Kasumi-1 (cell line): Measurements from ENCODE around the gene SLC23A2.
"Not testable (repeated sequence)": the region's sequence is repeated elsewhere in the genome, so short reads cannot be mapped to it uniquely, and the experiment has no call there.

Source experiments
- DNase-seq, 2 experiments: peaks; one replicate each; lab custom pipeline; 2025; lab: John Stamatoyannopoulos, UW

The SLC23A2 gene

DNA sequence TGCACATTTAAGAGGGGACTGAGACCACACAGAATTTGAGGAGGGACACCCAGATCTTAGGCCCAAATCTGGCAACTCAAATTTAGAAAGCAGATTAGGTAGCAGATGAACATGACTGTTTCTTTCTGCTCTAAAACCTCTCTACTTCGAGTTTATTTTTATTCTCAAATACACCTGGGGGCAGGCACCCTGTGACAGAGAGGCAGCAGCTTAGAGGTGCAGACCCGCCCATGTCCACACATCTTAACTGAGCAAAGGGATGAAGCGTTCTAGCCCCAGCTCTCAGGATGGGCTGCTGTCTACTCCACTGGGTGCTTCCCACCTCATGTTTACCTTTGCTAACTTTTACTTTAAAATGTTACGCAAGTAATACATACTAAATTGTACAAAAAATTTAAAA lies 125.0 kb downstream of the SLC23A2 start:
- DNase-seq = no peak

DNA sequence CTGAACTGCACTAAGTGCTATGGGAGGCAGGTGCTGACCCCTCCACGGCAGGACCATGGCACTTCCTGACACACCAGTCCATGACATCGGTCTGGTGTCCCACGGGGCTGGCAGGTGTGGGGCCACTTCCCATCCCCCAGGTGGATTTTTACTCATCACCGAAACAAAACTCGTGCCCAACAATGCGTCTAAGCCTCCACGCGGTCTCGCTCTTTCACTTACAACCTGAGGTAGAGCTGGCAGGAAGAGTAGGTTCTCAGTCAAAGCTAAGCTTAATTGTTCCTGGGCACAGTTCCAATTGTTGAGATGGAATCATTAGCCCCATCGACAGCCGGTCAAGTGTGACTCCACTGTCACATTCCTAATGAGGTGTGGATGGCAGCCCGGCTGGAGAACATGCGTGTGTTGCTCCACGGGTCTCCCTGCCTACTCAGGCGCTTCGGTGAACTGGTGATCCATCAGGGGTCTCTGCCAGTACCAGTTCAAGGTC lies 125.7 kb downstream of the SLC23A2 start:
- no peak for DNase-seq

DNA sequence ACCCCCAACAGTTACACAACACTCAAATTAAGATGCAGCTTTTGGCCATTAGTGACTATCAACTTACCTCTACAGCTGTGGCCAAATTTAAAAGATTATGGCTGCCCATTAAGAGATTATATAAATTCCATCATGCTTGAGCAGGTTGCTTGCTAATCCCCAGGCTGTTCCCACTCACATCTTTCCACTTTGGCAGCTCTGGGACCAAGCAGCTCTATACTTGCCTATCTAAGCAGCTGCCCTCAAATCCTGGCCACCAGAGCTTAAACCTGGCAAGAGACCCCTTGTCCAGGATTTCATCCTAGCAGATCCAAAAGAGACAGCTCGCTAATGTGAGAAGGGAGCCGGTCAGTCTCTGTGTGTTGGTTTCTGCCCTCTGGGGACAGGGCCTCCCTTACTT lies 127.9 kb downstream of the SLC23A2 start:
- DNase-seq = no peak

DNA sequence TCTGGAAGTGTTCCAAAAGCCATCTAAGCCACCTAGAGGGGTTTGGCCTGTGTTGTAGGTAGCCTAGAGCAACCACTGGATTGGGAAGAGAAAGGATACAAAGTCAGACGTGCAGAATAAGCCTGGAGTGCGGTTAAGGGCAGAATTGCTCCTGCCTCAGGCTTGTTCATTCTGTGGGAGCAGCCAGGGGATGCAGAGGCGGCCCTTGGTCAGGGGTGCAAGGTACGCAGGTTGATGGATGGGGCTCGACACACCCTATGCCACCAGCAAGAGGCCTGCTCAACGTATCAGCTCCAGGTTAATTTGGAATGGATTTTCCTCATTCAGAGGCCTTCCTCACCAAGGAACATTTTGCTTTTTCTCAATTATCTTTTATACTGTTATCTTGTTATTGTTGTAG lies 129.8 kb downstream of the SLC23A2 start:
- DNase-seq = no peak

DNA sequence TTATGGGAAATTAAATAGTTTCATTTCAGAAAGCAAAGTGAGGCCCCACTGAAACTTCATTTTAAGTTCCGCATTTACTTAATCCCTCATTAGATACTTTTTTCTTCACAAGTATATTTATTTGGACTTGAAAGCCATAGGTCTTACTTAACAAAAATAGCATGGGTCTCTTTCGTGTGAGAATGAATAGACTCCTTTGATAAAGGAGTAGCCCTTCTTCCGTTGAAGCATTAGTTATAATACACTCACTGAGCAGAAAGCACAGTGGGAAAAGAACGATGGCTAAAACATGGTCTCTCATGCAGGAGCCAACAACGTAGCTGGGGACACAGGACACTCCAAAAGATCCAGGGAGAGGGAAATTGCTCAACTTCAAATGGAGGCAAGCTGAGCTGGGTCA lies 130.4 kb downstream of the SLC23A2 start:
- no peak for DNase-seq

DNA sequence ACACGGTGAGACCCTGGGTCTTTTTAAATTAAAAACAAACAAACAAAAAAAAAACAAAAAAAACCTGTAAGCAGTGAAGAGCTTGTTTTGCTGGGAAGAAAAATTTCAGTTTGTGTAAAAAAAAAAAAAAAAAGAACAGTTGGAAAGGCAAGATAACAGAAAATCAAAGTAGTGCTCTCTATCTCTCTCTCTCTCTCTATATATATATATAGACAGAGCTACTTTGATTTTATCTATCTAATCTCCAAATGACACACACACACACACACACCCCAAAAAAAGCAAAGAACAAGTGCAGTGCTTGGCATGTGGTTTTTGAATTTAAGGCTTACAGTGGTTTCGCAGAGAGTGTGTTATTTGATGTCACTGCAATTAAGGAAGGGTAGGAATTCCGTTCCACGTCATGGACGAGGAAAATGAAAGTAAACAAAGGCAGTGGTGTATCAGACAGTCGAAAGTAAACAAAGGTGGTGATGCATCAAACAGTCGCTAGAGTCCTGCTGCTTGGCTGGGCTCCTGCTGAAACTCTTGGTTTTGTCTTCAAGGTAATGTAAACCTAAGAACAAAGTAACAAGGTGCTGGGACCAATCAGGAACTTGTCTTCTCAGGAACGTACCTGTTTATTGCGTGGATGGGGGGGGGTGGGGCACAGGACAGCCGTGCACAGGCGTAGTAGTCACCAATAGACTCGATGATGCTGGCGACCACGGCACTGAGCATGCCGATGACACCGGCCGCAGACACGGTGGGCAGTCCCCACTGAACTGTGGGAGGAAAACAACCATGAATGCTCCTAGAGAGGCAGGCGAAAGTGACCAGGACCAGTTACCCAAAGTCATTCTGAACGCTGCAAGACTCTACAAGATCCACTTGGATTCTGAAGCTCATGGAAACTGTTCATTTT lies 131.8 kb downstream of the SLC23A2 start:
- no peak for DNase-seq

DNA sequence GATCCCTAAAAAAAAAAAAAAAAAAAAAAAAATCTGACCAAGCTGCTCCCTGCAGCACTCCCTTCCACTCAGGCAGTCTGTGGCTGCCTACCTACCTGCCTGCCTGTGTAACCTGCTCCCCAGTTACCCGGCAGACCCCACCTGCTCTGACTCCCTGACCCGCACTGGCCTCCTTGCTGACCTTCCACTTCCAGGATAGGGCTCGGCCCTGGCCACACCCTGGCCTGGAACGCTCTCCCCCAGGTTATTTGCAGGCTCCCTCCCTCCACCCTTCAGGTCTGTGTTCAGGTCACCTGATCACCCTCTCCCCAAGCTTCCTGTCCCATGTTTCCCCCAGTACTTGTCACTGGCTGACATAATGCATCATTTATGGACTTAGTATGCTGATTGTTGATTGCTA lies 134.3 kb downstream of the SLC23A2 start:
- DNase-seq = no peak

DNA sequence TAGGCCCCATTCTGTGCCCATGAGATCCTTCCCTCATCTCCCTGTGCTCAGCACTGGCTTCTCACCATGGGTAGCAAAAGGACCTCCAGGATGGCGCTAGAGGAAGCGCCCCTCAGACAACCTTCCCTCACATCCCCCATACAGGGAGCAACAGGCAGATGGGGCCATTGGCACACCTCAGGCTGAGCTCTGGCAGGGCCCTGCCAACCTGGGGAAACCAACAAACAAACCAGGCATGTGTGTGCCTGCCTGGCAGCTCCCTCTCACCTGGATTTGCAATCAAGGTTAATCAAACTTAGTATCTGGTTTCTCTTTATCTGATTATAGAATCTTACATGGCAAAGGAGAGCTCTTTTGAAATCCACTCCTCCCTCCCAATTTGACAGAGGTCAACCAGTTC lies 134.9 kb downstream of the SLC23A2 start:
- no peak for DNase-seq

DNA sequence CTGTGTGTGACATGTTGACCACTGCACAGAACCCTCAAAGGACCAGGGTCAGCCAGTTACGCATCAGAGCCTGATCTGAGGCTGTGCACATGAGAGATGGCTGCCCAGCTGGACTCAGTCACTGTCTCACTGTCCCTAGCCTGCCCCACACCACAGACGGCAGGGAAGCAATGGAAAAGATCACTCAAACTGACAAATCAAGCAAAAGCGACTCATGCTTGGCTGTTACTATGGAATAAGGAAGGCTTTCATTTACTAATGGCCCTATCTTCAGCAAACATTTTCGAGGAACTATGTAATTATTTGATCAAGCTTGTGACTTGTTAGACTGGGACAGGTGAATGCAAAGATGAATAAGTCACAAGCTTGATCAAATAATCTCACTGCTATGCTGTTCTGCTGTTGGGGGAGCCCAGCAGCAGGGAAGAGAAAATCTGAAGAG lies 137.0 kb downstream of the SLC23A2 start:
- DNase-seq = no peak

DNA sequence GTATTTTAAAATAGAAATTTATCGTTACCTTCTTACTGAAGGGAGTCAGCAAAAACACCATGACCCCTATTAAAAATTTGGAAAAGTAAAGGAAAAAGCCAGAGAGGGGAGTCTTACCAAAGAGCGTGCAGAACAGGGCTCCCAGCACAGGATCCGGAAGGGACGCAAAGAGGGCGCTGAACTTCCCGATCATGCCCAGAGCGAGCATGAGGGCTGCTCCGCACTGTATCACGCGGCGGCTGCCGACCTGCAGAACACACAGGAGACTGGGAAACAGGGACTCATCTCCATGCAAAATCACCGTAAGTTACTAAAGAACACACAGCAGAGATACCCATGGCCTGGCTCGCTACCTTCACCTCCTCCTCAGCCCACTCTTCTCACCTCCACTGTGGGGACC lies 138.6 kb downstream of the SLC23A2 start:
- no peak for DNase-seq

DNA sequence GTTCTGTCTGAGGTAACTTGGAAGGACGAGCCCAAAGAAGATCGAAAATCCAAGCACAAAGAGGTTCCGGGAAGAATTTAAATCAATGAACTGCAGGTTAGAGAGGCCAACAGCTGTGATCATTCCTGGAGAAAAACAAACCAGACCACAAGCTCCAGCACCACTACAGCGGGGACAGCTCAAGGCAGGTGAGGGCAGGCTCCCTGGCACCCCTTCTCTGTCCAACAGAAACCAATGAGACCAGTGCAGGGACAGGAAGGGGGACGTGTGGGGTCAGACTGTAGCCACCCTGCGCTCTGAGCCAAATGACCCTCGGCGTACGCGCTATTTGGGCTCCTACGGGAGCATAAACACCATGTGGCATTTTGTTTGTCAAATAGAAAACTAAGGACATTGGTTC lies 139.3 kb downstream of the SLC23A2 start:
- no peak for DNase-seq

DNA sequence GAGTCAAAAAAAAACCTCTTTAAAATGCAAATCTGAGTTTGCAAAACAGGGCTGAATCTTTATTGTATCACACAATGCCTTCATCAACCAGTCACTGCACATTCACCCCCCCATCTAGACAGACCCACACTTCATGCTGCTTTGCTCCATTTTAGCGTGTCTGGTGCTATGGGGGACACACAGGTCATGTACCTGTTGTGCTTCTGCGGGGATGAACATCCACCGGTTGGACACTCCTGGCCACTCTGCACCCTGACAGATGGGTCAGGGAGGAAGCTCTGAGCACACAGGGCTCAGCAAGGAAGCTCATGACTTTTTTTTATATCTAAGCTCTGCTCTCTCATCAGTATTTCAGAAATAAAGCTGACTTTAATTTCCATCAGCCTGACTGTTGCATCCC lies 143.3 kb downstream of the SLC23A2 start:
- no peak for DNase-seq

DNA sequence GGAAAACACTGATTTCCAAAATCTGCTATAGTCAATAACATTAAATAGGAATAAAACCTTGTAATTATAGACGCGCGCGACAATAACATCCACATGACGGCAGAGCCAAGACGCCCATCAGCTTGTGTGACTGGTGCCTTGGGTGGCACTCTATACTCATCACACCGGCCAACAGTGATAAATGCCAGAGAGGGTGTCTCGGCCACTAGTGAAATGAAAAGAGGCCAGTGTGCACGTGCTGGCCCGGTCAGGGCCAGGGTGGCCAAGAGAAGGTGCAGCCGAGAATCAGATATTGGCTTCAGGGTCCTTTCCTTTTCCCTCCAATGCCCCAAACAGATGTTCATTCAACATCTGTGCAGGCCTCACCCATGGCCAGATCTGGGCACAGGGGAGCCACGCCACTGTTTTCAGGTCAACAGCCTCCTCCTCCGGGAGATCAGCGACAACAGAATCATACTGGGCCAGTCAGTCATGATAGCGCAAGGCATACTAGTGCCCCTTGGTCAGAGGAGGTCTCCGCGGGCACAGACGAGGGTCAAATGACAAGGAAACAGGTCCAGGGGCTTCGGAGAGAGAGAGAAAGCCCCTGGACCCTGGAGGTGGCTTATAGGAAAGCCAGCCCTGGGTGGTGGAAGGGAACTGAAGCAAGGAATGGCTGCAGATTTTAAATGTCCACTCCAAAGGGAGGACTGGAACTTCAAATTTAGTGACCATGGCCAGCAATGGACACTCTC lies 145.1 kb downstream of the SLC23A2 start:
- no peak for DNase-seq

DNA sequence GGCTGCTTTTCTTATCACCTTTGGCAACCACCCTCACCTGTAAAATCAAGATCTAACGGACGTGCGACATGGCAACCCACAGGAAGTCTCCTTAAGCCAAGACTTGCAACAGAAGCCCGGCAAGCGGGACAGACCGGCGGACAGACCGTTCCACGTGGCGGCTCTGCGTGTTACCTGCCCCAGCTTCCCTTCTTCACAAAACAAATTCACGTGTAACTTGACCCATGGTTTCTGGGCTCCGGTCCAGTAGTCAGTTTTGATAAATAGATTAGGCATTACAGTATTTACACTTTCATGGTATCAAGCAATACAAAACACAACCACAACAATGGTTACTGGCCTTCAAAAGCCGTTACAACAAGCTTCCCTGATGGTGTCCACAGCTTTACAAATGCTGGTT lies 145.8 kb downstream of the SLC23A2 start:
- DNase-seq = no peak

DNA sequence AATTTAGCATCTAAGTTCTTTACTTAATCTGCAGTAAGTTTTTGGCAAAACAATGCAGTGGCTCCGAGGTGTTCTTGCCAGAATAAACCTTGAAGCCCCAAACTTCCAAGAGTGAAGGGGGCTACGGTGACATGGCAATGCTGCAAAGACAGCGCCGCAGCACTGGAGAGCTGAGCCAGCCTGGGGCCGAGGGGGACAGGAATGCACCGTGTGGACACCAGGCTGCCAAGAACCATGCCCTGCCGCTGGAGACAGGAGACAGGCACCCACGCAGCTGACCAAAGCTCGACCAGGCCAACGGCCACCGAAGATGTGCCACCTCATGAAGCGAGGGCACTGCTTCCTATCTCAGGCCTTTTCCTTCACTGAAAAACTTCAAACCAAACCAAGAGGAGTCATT lies 146.2 kb downstream of the SLC23A2 start:
- DNase-seq = no peak

DNA sequence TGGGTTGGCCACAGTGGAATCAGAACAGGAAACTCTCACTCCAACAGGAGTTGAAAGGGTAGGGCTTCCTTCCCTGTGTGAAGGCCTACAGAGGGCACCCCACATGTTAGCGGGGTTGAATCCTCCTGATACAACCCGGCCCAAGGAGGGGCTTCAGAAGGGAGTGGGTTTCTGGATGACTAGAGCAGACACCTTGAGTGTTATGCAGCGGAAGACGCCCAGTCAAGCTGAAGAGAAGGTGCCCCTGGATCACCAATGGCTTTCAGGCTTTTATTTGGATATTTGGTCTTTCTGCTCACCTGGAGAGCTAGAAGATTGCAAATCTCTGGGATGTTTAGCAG lies 146.8 kb downstream of the SLC23A2 start:
- no peak for DNase-seq

DNA sequence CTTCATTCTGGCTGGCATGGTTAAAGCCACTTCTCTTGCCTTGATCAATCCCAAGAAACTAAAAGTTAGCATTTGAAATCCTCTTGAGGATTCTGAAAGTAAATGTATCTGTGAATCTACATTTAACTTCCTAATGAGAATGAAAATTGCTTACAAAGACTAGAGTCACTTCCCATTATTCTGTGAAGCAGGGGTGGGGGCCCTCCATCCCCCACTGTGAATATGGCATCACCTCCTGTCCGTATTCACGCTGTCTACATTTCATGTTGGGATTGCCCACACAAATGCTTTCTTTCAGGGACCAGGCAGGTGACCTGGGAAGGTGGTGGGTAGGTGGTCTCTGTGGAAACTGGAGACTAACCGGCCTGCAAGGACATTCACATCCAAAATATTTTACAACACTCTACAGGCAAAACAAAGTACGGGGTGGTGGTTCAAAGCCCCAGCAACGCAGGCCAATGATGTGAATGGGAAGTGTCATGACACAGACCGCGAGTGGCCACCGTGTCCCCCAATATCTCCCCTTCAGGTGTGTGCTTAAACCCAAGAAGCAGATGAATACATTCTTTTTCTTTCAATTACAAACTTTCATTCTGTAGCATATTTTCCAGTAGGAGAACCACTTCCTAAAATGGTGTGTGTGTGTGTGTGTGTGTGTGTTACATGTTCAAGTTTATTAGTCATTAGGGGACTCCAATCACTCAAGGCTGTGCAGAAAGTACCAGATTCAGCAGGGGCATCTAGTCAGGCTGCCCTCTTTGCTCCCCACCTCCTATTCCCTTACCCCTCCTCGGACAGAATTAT lies 147.4 kb downstream of the SLC23A2 start:
- no peak for DNase-seq

DNA sequence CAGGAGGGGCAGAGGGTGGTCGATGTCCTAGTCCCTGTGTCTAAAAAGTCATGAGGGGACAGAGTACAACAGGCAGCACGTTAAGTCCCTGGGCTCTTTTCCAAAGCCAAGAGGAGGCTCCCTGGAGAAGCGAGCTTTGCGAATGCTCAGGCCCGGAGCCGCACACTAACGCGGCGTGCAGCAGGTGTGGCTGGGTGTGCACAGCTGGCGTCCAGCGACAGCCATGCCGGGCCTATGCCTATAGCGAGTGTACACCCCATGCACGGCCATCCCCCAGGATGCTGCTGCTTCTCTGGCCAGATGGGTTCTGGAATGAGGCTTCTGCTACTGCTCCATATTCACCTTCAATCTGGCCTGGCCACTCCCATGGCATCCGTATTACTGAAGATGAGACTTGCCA lies 148.3 kb downstream of the SLC23A2 start:
- DNase-seq = no peak

DNA sequence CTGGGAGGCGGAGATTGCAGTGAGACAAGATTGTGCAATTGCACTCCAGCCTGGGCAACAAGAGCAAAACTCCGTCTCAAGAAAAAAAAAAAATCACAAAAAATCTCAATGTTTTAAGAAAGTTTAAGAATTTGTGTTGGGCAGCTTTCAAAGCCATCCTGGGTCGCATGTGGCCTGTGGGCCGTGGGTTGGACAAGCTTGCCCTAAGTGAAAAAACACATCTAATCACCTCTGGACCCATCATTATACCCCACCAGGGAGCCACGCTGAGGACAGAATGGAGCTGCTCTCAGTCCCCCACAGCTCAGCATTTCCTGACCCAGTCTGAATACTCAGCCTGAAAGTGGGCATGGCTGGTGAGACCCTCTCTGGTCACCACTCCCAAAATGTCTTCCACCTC lies 150.3 kb downstream of the SLC23A2 start:
- no peak for DNase-seq

DNA sequence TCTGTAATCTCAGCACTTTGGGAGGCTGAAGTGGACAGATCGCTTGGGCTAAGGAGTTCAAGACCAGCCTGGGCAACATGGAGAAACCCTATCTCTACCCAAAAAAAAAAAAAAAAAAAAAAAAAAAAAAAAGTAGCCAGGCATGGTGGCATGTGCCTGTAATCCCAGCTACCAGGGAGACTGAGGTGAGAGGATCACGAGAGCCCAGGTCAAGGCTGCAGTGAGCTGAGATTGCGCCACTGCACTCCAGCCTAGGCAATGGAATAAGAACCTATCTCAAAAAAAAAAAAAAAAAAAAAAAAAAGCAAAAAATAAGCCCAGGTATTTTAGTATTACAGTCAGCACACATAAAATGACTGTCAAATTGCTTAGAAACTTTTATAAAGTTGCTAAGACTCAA lies 152.5 kb downstream of the SLC23A2 start:
- DNase-seq = not testable (repeated sequence)

DNA sequence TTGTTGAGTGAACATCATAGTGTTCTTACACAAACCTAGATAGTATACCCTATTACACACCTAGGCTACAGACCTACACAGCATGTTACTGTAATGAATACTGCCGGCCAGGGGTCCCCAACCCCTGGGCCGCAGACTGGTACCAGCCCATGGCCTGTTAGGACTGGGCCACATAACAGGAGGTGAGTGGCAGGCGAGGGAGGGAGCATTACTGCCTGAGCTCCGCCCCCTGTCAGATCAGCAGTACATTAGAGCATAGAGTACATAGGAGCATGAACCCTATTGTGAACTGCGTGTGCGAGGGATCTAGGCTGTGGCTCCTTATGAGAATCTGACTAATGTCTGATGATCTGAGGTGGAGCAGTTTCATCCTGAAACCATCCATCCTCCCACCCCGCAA lies 153.3 kb downstream of the SLC23A2 start:
- no peak for DNase-seq

DNA sequence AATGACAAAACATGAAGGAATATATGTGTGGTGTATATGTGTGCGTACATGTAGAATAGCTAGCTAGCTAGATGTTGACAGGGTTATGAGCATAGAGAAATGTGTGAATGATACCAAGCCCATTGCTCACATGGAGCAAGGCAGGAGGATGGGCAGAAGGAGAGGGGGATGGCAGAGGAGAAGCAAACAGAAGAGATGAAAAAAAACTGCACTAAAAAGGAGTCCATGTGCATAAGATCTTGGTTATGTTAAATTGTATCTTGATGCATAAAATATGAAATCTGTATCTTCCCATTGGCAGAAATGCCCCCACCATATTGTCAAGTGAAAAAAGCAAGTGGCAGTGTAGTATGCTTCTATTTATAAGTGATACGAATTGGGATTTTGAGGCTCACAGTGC lies 154.5 kb downstream of the SLC23A2 start:
- peak in 1 of 2 experiments; percentile 29 for DNase-seq
